Liver (tissue), 9 donors: ENCODE measurements around the gene RCAN2. TPM values are rescaled to one million over a fixed set of nuclear protein-coding genes. Genes with fewer than 3 reads are reported as not detected.

Experiments
- DNase-seq: peaks from one replicate; pipeline ENCODE4 v3.0.0-alpha.2; 2017; ENCODE audit warnings: low spot score
- H3K27ac ChIP-seq, 2 donors: one replicate each; pipeline ENCODE4 v1.7.0; 2013; ENCODE audit warnings: inconsistent platforms in 2 of 2, low read length in 2 of 2, control low read depth in 1 of 2, low read depth in 1 of 2, mild to moderate bottlenecking in 1 of 2
- H3K27me3 ChIP-seq, 4 donors: one replicate each; pipeline versions ENCODE4 v1.6.1 to v1.7.0; 2013; ENCODE audit warnings: low read length in 3 of 4, inconsistent platforms in 1 of 4, mild to moderate bottlenecking in 1 of 4, moderate library complexity in 1 of 4; ENCODE audit not compliant: control insufficient read depth in 4 of 4, insufficient read depth in 4 of 4
- H3K36me3 ChIP-seq, 4 donors: one replicate each; pipeline versions ENCODE4 v1.6.1 to v1.7.0; 2013; ENCODE audit warnings: low read length in 3 of 4, mild to moderate bottlenecking in 3 of 4, low read depth in 1 of 4, moderate library complexity in 1 of 4; ENCODE audit not compliant: control insufficient read depth in 4 of 4, insufficient read depth in 3 of 4
- H3K4me1 ChIP-seq, 4 donors: one replicate each; pipeline versions ENCODE4 v1.6.1 to v1.7.0; 2013; ENCODE audit warnings: low read length in 3 of 4, mild to moderate bottlenecking in 3 of 4, moderate library complexity in 1 of 4; ENCODE audit not compliant: control insufficient read depth in 4 of 4, insufficient read depth in 4 of 4
- H3K4me3 ChIP-seq, 3 donors: one replicate each; pipeline versions ENCODE4 v1.6.1 to v1.7.0; 2013; ENCODE audit warnings: low read length in 3 of 3, control low read depth in 1 of 3, low read depth in 1 of 3, mild to moderate bottlenecking in 1 of 3
- H3K9ac ChIP-seq, 2 donors: one replicate each; pipeline ENCODE4 v1.7.0; 2013; ENCODE audit warnings: low read length in 2 of 2, mild to moderate bottlenecking in 2 of 2, moderate library complexity in 2 of 2, control low read depth in 1 of 2, low read depth in 1 of 2
- H3K9me3 ChIP-seq, 4 donors: one replicate each; pipeline versions ENCODE4 v1.6.1 to v1.7.0; 2013; ENCODE audit warnings: low read length in 3 of 4; ENCODE audit not compliant: control insufficient read depth in 4 of 4
- EGR1 ChIP-seq, 2 donors: IDR thresholded peaks; 2 replicates each; pipeline ENCODE4 v1.6.1; 2016 to 2018; ENCODE audit warnings: antibody characterized with exemption in 2 of 2, low read depth in 2 of 2
- FOXA2 ChIP-seq: IDR thresholded peaks from 2 replicates; pipeline ENCODE4 v1.6.1; 2016; ENCODE audit warnings: antibody characterized with exemption
- GABPA ChIP-seq, 2 donors: IDR thresholded peaks in 1 of 2; conservative IDR thresholded peaks in 1 of 2; 2 replicates each; pipeline ENCODE4 v1.6.1; 2016; ENCODE audit warnings: antibody characterized with exemption in 2 of 2, mild to moderate bottlenecking in 1 of 2, moderate library complexity in 1 of 2
- HNF4A ChIP-seq, 2 donors: conservative IDR thresholded peaks; 2 replicates each; pipeline ENCODE4 v1.6.1; 2016; ENCODE audit warnings: antibody characterized with exemption in 2 of 2, mild to moderate bottlenecking in 2 of 2
- HNF4G ChIP-seq: IDR thresholded peaks from 2 replicates; pipeline ENCODE4 v1.6.1; 2016; ENCODE audit warnings: antibody characterized with exemption
- JUND ChIP-seq, 2 donors: IDR thresholded peaks; 2 replicates each; pipeline ENCODE4 v1.6.1; 2016; ENCODE audit warnings: antibody characterized with exemption in 2 of 2
- NR2F2 ChIP-seq: IDR thresholded peaks from 2 replicates; pipeline ENCODE4 v1.6.1; 2016; ENCODE audit warnings: antibody characterized with exemption
- RAD21 ChIP-seq, 2 donors: IDR thresholded peaks; 2 replicates each; pipeline ENCODE4 v1.6.1; 2016; ENCODE audit warnings: antibody characterized with exemption in 2 of 2, mild to moderate bottlenecking in 2 of 2
- RXRA ChIP-seq, 2 donors: IDR thresholded peaks; 2 replicates each; pipeline ENCODE4 v1.6.1; 2017 to 2018; ENCODE audit warnings: antibody characterized with exemption in 2 of 2, mild to moderate bottlenecking in 1 of 2
- TAF1 ChIP-seq: conservative IDR thresholded peaks from 2 replicates; pipeline ENCODE4 v1.6.1; 2016; ENCODE audit warnings: antibody characterized with exemption, mild to moderate bottlenecking
- YY1 ChIP-seq: IDR thresholded peaks from 2 replicates; pipeline ENCODE4 v1.6.1; 2016; ENCODE audit warnings: antibody characterized with exemption, mild to moderate bottlenecking
- WGBS: extraction: QIAGEN DNeasy Blood & Tissue Kit; methylation state at CpG from one replicate; pipeline ENCODE4 v1.1.7; 2013; 5-methylcytosine and 5-hydroxymethylcytosine counted together
- polyA plus RNA-seq, 2 donors: library from polyadenylated mRNA; stranded (reverse) in 1 of 2; unstranded in 1 of 2; fragments of 200-250 nt in 1 of 2; fragments of >200 nt in 1 of 2; fragmentation: Nextera tagmentation in 1 of 2; extraction: Ambion mirVana in 1 of 2; gene quantifications; one replicate each; pipeline versions ENCODE4 v1.2.1 to v1.2.3, GENCODE V29; 2013 to 2015
- total RNA-seq, 2 donors: library from RNA; depleted of rRNA; stranded (reverse); fragments of >200 nt; gene quantifications; one replicate each; pipeline ENCODE4 v1.2.3, GENCODE V29; 2014
- TF ChIP-seq, protein P1 (sequence below): IDR thresholded peaks from 2 replicates; pipeline ENCODE4 v1.6.1; 2016; ENCODE audit warnings: antibody characterized with exemption
- TF ChIP-seq, protein P2 (sequence below): IDR thresholded peaks from 2 replicates; pipeline ENCODE4 v1.6.1; 2016; ENCODE audit warnings: antibody characterized with exemption, mild to moderate bottlenecking
- TF ChIP-seq, protein P3 (sequence below): fragments of 150-350 bp; IDR thresholded peaks from 2 replicates; pipeline ENCODE4 v1.5.1; 2017; ENCODE audit warnings: improper control_type of control experiment, low read depth, low read length; ENCODE audit not compliant: missing input control
- TF ChIP-seq, protein P4 (sequence below): IDR thresholded peaks from 2 replicates; pipeline ENCODE4 v1.6.1; 2016; ENCODE audit warnings: antibody characterized with exemption
- donor health status: healthy.
- donor health status: healthy.
- donor health status: healthy.
- donor health status: healthy.
- donor health status: healthy.

The RCAN2 gene
- total and polyA plus RNA-seq, 4 donors, result 0.19 to 8.2 (median 2.4) TPM

DNA sequence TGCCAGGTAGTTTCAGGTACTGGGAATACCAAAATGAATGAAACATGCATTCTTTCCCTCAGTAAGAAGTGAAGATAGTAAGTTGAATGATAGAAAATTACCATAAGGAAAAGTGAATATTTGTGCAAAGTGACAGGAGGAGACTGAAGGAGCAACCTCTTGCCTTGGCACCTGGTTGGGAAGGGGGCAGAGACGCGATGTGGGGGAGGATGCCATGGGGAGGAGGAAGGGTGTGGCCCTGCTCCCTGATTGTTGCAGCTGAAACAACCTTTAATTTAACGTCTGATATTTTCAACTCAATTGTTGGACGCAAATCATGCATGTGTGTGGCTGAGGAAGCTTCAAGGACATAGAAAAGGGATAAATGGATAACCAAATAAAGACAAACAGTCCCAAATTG is 248.3 kb downstream of the RCAN2 start:
- WGBS, result 85% methylated on average over 4 of the region's 4 CpGs

DNA sequence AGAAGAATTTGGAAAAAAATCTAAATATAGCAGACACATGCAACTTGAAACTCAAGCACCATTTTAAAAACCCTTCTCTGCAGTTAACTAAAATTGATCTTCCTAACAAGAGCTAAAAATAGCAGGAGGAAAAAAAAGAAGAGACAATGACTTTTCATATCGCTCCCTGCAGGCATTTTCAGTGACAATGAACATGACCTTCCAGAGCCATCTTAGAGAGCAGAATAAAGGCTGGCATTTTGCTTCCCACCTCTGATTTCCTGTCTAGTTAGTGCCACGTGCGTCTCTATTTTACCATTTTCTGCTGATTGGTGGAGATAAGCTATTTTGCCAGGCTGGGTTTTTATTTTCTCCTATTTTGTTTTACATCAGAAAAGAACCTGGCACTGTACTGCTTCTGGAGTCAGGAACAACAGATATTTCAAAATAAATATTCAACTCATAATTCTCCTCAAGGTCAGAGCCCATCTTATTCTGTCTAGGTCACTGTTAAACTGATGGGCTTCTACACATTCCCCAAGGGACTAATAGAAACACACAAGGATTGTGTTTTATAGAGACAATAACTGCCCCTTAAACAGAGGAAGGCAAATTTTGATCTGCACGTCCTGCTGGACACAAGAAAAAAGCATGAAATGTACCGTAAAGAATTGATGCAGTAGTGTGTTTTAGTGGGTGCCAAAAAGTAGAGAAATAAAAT is 250.2 kb downstream of the RCAN2 start:
- Histone ChIP-seq H3K9ac (no peak overlapping the region), H3K27ac (no peak overlapping the region), H3K4me3 (no peak overlapping the region), H3K4me1 (no peaks in the 10 kb centered on the region), H3K9me3 (no peaks in the 10 kb centered on the region), H3K27me3 (no peaks in the 10 kb centered on the region), H3K36me3 (no peaks in the 10 kb centered on the region)
- WGBS, result 84% methylated on average over 5 of the region's 5 CpGs
- TF ChIP-seq RXRA (IDR thresholded peaks at IDR 0.05) (no peak), YY1 (no peak), EGR1 (IDR thresholded peaks at IDR 0.05; ENCODE audit: low read depth in 2 of 2) (no peak), JUND (IDR thresholded peaks at IDR 0.05) (no peak), GABPA (IDR thresholded peaks at IDR 0.05 in 1 of 2, conservative IDR thresholded peaks at IDR 0.05 in 1 of 2) (no peak)
- TF ChIP-seq, protein P1, sequence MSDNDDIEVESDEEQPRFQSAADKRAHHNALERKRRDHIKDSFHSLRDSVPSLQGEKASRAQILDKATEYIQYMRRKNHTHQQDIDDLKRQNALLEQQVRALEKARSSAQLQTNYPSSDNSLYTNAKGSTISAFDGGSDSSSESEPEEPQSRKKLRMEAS, result no peak
- TF ChIP-seq, protein P2, sequence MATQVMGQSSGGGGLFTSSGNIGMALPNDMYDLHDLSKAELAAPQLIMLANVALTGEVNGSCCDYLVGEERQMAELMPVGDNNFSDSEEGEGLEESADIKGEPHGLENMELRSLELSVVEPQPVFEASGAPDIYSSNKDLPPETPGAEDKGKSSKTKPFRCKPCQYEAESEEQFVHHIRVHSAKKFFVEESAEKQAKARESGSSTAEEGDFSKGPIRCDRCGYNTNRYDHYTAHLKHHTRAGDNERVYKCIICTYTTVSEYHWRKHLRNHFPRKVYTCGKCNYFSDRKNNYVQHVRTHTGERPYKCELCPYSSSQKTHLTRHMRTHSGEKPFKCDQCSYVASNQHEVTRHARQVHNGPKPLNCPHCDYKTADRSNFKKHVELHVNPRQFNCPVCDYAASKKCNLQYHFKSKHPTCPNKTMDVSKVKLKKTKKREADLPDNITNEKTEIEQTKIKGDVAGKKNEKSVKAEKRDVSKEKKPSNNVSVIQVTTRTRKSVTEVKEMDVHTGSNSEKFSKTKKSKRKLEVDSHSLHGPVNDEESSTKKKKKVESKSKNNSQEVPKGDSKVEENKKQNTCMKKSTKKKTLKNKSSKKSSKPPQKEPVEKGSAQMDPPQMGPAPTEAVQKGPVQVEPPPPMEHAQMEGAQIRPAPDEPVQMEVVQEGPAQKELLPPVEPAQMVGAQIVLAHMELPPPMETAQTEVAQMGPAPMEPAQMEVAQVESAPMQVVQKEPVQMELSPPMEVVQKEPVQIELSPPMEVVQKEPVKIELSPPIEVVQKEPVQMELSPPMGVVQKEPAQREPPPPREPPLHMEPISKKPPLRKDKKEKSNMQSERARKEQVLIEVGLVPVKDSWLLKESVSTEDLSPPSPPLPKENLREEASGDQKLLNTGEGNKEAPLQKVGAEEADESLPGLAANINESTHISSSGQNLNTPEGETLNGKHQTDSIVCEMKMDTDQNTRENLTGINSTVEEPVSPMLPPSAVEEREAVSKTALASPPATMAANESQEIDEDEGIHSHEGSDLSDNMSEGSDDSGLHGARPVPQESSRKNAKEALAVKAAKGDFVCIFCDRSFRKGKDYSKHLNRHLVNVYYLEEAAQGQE, result no peak
- DNase-seq, result no peak

More for the DNA sequence above, 248.3 kb downstream of the RCAN2 start:
- H3K27ac ChIP-seq, result no peak overlapping the region
- no peak overlapping the region for H3K9ac ChIP-seq
- H3K4me3 ChIP-seq, result no peak overlapping the region
- H3K27me3 ChIP-seq, result no peaks in the 10 kb centered on the region
- H3K4me1 ChIP-seq, result no peaks in the 10 kb centered on the region
- H3K9me3 ChIP-seq, result no peaks in the 10 kb centered on the region
- no peak for TF ChIP-seq FOXA2
- TF ChIP-seq TAF1, result no peak
- no peak for TF ChIP-seq YY1
- H3K36me3 ChIP-seq, result no peaks in the 10 kb centered on the region
- DNase-seq, result no peak

DNA sequence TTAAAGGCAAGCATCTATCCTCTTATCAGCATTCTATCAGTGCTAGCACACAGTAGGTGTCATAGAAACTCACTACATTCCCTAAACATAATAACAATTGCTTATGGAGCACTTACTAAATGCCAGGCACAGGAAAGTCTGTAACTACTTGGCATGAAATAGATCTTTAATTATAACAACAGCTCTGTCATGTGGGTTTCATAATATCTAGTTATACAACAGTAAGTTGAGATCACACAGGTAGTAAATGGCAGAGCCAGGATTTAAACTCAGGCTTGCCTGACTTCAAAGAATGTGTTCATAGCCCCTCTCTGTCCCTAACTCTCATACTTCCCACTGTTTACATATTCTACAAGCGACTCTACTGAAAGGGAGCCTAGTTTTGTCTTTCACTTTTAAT is 254.5 kb downstream of the RCAN2 start:
- 73% methylated on average over 1 of the region's 1 CpG for WGBS
- no peaks in the 10 kb centered on the region for H3K36me3 ChIP-seq
- TF ChIP-seq, protein P1, result no peak
- TF ChIP-seq GABPA (IDR thresholded peaks at IDR 0.05 in 1 of 2, conservative IDR thresholded peaks at IDR 0.05 in 1 of 2) (no peak), FOXA2 (no peak), NR2F2 (no peak), HNF4A (conservative IDR thresholded peaks at IDR 0.05) (no peak), HNF4G (no peak), RAD21 (IDR thresholded peaks at IDR 0.05) (no peak), TAF1 (no peak), EGR1 (IDR thresholded peaks at IDR 0.05; ENCODE audit: low read depth in 2 of 2) (no peak)
- TF ChIP-seq, protein P3, sequence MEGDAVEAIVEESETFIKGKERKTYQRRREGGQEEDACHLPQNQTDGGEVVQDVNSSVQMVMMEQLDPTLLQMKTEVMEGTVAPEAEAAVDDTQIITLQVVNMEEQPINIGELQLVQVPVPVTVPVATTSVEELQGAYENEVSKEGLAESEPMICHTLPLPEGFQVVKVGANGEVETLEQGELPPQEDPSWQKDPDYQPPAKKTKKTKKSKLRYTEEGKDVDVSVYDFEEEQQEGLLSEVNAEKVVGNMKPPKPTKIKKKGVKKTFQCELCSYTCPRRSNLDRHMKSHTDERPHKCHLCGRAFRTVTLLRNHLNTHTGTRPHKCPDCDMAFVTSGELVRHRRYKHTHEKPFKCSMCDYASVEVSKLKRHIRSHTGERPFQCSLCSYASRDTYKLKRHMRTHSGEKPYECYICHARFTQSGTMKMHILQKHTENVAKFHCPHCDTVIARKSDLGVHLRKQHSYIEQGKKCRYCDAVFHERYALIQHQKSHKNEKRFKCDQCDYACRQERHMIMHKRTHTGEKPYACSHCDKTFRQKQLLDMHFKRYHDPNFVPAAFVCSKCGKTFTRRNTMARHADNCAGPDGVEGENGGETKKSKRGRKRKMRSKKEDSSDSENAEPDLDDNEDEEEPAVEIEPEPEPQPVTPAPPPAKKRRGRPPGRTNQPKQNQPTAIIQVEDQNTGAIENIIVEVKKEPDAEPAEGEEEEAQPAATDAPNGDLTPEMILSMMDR, result no peak
- TF ChIP-seq, protein P4, sequence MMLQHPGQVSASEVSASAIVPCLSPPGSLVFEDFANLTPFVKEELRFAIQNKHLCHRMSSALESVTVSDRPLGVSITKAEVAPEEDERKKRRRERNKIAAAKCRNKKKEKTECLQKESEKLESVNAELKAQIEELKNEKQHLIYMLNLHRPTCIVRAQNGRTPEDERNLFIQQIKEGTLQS, result no peak
- TF ChIP-seq, protein P2, result no peak

More for the DNA sequence above, 254.5 kb downstream of the RCAN2 start:
- Histone ChIP-seq H3K27me3 (no peaks in the 10 kb centered on the region), H3K4me1 (no peaks in the 10 kb centered on the region), H3K4me3 (no peak overlapping the region), H3K9ac (no peak overlapping the region), H3K9me3 (no peaks in the 10 kb centered on the region), H3K27ac (no peak overlapping the region)
- DNase-seq, result no peak
